Measurements from ENCODE around the gene UGT1A10. TPM values are rescaled to one million over a fixed set of nuclear protein-coding genes. Genes with fewer than 3 reads are reported as not detected.

The UGT1A10 gene
- total RNA-seq = not detected in 2 replicates

GRCh38 chr2:233636306-233636705 lies at the start of gene UGT1A10:
TSS of gene UGT1A10 (plus strand) at chr2:233636448. CDS start at chr2:233636523, 75 bp downstream.

GRCh38 chr2:233617476-233617875 lies 18.8 kb upstream of the UGT1A10 start, which contains the start of gene UGT1A8:
TSS of gene UGT1A8 (plus strand) at chr2:233617633. CDS start at chr2:233617708, 75 bp downstream.

GRCh38 chr2:233671290-233672161 lies 35.3 kb downstream of the UGT1A10 start, which contains the start of gene UGT1A9:
TSS of gene UGT1A9 (plus strand) at chr2:233671898. CDS start at chr2:233671935, 37 bp downstream.

GRCh38 chr2:233681521-233682099 lies 45.4 kb downstream of the UGT1A10 start, which contains the start of gene UGT1A7:
TSS of gene UGT1A7 (plus strand) at chr2:233681901. CDS start at chr2:233681938, 37 bp downstream.

GRCh38 chr2:233692648-233693047 lies 56.4 kb downstream of the UGT1A10 start, which contains the start of gene UGT1A6:
TSS of gene UGT1A6 (plus strand) at chr2:233692890. CDS start at chr2:233693005, 115 bp downstream.

GRCh38 chr2:233712611-233713261 lies 76.5 kb downstream of the UGT1A10 start, which contains the start of gene UGT1A5:
TSS of gene UGT1A5 (plus strand) at chr2:233712907. CDS start at chr2:233712992, 85 bp downstream.

GRCh38 chr2:233718552-233718951 lies 82.3 kb downstream of the UGT1A10 start, which contains the start of gene UGT1A4:
TSS of gene UGT1A4 (plus strand) at chr2:233718736. CDS start at chr2:233718821, 85 bp downstream.

GRCh38 chr2:233728723-233729301 lies 92.6 kb downstream of the UGT1A10 start, which contains the start of gene UGT1A3:
TSS of gene UGT1A3 (plus strand) at chr2:233729042. CDS start at chr2:233729127, 85 bp downstream.

GRCh38 chr2:233760043-233760442 lies 123.8 kb downstream of the UGT1A10 start, which contains the start of gene UGT1A1:
TSS of gene UGT1A1 (plus strand) at chr2:233760270. CDS start at chr2:233760288, 18 bp downstream.

GRCh38 chr2:233778030-233778429 lies 141.8 kb downstream of the UGT1A10 start, which contains the start of gene MROH2A:
TSS of gene MROH2A (plus strand) at chr2:233778330. CDS start at chr2:233779359, 1,029 bp downstream.

Other genes starting within 250 kb of the UGT1A10 start
- 29.2 and 33.7 TPM in 2 replicates for gene USP40, start 69.7 kb upstream of the UGT1A10 start, total RNA-seq
- gene UGT1A8, start 18.8 kb upstream of the UGT1A10 start, total RNA-seq = not detected in 2 replicates
- not detected in 2 replicates for gene UGT1A9, start 35.5 kb downstream of the UGT1A10 start, total RNA-seq
- gene UGT1A7, start 45.5 kb downstream of the UGT1A10 start, total RNA-seq = not detected in 2 replicates
- not detected in 2 replicates for gene UGT1A6, start 56.4 kb downstream of the UGT1A10 start, total RNA-seq
- not detected in 2 replicates for gene UGT1A5, start 76.5 kb downstream of the UGT1A10 start, total RNA-seq
- 0.34 TPM in 1 of 2 replicates, not detected in the other for gene UGT1A4, start 82.3 kb downstream of the UGT1A10 start, total RNA-seq
- gene UGT1A3, start 92.6 kb downstream of the UGT1A10 start, total RNA-seq = not detected in 2 replicates
- not detected in 2 replicates for gene UGT1A1, start 123.8 kb downstream of the UGT1A10 start, total RNA-seq
- not detected in 2 replicates for gene MROH2A, start 141.9 kb downstream of the UGT1A10 start, total RNA-seq
- gene HJURP, start 218.1 kb downstream of the UGT1A10 start, total RNA-seq = 2.6 and 3.9 TPM in 2 replicates

Data from cardiac ventricle fibroblast (primary cell).